HEK293T (cell line): ENCODE results near the gene MAP1LC3A.

Experiments used
- BHLHE40 ChIP-seq: fragments of 450-650 bp; IDR thresholded peaks from 2 replicates; pipeline ENCODE4 v1.6.1; 2016; ENCODE audit warnings: mild to moderate bottlenecking, moderate library complexity, borderline replicate concordance
- CTBP1 ChIP-seq: fragments of 450-650 bp; IDR thresholded peaks from 2 replicates; pipeline ENCODE4 v1.6.1; 2016; ENCODE audit warnings: borderline replicate concordance
- ELF4 ChIP-seq: fragments of 450-650 bp; IDR thresholded peaks from 2 replicates; pipeline ENCODE4 v1.6.1; 2017; ENCODE audit warnings: antibody characterized with exemption
- FOXA1 ChIP-seq: fragments of 450-650 bp; IDR thresholded peaks from 2 replicates; pipeline ENCODE4 v1.6.1; 2016; ENCODE audit warnings: mild to moderate bottlenecking
- L3MBTL2 ChIP-seq: fragments of 450-650 bp; conservative IDR thresholded peaks from 2 replicates; pipeline ENCODE4 v1.6.1; 2016; ENCODE audit warnings: mild to moderate bottlenecking
- PKNOX1 ChIP-seq: fragments of 450-650 bp; IDR thresholded peaks from 2 replicates; pipeline ENCODE4 v1.6.1; 2016
- SP1 ChIP-seq: fragments of 450-650 bp; IDR thresholded peaks from 2 replicates; pipeline ENCODE4 v1.6.1; 2017
- SUZ12 ChIP-seq: fragments of 450-650 bp; IDR thresholded peaks from 2 replicates; pipeline ENCODE4 v1.6.1; 2016; ENCODE audit warnings: mild to moderate bottlenecking
- TARDBP ChIP-seq: fragments of 450-650 bp; IDR thresholded peaks from 2 replicates; pipeline ENCODE4 v1.6.1; 2016
- ZNF384 ChIP-seq: fragments of 450-650 bp; IDR thresholded peaks from 2 replicates; pipeline ENCODE4 v1.6.1; 2016

- TF ChIP-seq ELF4 (no peak), BHLHE40 (no peak), TARDBP (no peak), PKNOX1 (no peak), FOXA1 (no peak), CTBP1 (no peak), SP1 (no peak), SUZ12 (no peak), ZNF384 (no peak), L3MBTL2 (no peak)
Observed at GRCh38 chr20:34529742-34530141, 28.8 kb upstream of the MAP1LC3A start.
